Activated naive CD4-positive, alpha-beta T cell treated with anti-CD3 and anti-CD28 coated beads, Interleukin-2, amount 50 U/mL, for 72 hours (primary cell): ENCODE results near the gene KDM5B. TPM values are rescaled to one million over a fixed set of nuclear protein-coding genes. Genes with fewer than 3 reads are reported as not detected.

Source experiments
- ATAC-seq, 2 donors: fragments of 150-1000 bp; cut with Tn5 transposase; 2 replicates each; pipeline ENCODE4 v1.10.0; 2021; ENCODE audit warnings: mild to moderate bottlenecking in 2 of 2, moderate library complexity in 2 of 2
- DNase-seq, 2 donors: peaks; one replicate each; pipeline ENCODE4 v3.0.0; 2021 to 2022; ENCODE audit warnings: low spot score in 2 of 2
- H3K27ac Mint-ChIP-seq, 2 donors: one replicate each; pipeline ENCODE4 v1.8.0; 2022; ENCODE audit warnings: mild to moderate bottlenecking in 2 of 2, mixed read lengths in 2 of 2
- H3K36me3 Mint-ChIP-seq, 2 donors: one replicate each; pipeline ENCODE4 v1.8.0; 2022; ENCODE audit warnings: mixed read lengths in 2 of 2
- H3K9me3 Mint-ChIP-seq, 2 donors: one replicate each; pipeline ENCODE4 v1.8.0; 2022; ENCODE audit warnings: mixed read lengths in 2 of 2
- total RNA-seq, 2 donors: library from RNA; stranded (reverse); gene quantifications; one replicate each; pipeline ENCODE4 v1.2.3, GENCODE V29; 2022

KDM5B gene
- 10 to 100 TPM; 47.8 to 82.2 TPM for total RNA-seq

- DNase-seq (peak; percentile 66 to 78), ATAC-seq (peak; percentile 55 to 65)
- Mint-ChIP-seq H3K36me3 (peaks cover 11 to 14% of the 10 kb centered on the region in 2 donors), H3K9me3 (no peaks in the 10 kb centered on the region), H3K27ac (peak within 1 kb of the TSS; percentile 60 to 95)
Observed at GRCh38 chr1:202807926-202808757, at the start of gene KDM5B. Gene KDM5B (minus strand): TSS chr1:202808421. CDS start chr1:202808305, 116 bp downstream.

GRCh38 chr1:202857136-202857610 is 49.0 kb upstream of the KDM5B start:
- DNase-seq = no peak
- Mint-ChIP-seq H3K36me3 (no peaks in the 10 kb centered on the region), H3K9me3 (no peaks in the 10 kb centered on the region), H3K27ac (no peak overlapping the region)
- no peak for ATAC-seq

- ATAC-seq = no peak
Observed at GRCh38 chr1:202856014-202856413, 47.8 kb upstream of the KDM5B start.

GRCh38 chr1:202854787-202855186 is 46.6 kb upstream of the KDM5B start:
- Mint-ChIP-seq H3K36me3 (no peaks in the 10 kb centered on the region), H3K27ac (no peak overlapping the region), H3K9me3 (no peaks in the 10 kb centered on the region)
- ATAC-seq (no peak), DNase-seq (no peak)

More at GRCh38 chr1:202856014-202856413, 47.8 kb upstream of the KDM5B start:
- Mint-ChIP-seq H3K9me3 (no peaks in the 10 kb centered on the region), H3K36me3 (no peaks in the 10 kb centered on the region), H3K27ac (no peak overlapping the region)
- no peak for DNase-seq

- H3K27ac Mint-ChIP-seq = no peak overlapping the region
- H3K36me3 Mint-ChIP-seq = no peaks in the 10 kb centered on the region
- no peaks in the 10 kb centered on the region for H3K9me3 Mint-ChIP-seq
- DNase-seq = peak in 1 of 2 donors; percentile 46
- ATAC-seq = peak; percentile 82 to 91
Observed at GRCh38 chr1:202852163-202852904, 44.1 kb upstream of the KDM5B start.

GRCh38 chr1:202850593-202851362 is 42.6 kb upstream of the KDM5B start:
- H3K9me3 Mint-ChIP-seq = no peaks in the 10 kb centered on the region
- DNase-seq (no peak), ATAC-seq (no peak)
- H3K36me3 Mint-ChIP-seq = no peaks in the 10 kb centered on the region
- H3K27ac Mint-ChIP-seq = no peak overlapping the region

- no peak for DNase-seq
- peak in 1 of 2 donors; percentile 80 for ATAC-seq
- Mint-ChIP-seq H3K36me3 (no peaks in the 10 kb centered on the region), H3K27ac (peak overlapping the region in 1 of 2 donors; percentile 1), H3K9me3 (no peaks in the 10 kb centered on the region)
Observed at GRCh38 chr1:202848191-202848542, 39.9 kb upstream of the KDM5B start.

GRCh38 chr1:202844935-202845334 is 36.7 kb upstream of the KDM5B start:
- Mint-ChIP-seq H3K27ac (no peak overlapping the region), H3K9me3 (no peaks in the 10 kb centered on the region), H3K36me3 (no peaks in the 10 kb centered on the region)
- DNase-seq (no peak), ATAC-seq (no peak)

- H3K27ac Mint-ChIP-seq = peak overlapping the region in 1 of 2 donors; percentile 26
- ATAC-seq = no peak
Observed at GRCh38 chr1:202844259-202844658, 36.0 kb upstream of the KDM5B start.

GRCh38 chr1:202843081-202843480 is 34.9 kb upstream of the KDM5B start:
- Mint-ChIP-seq H3K36me3 (no peaks in the 10 kb centered on the region), H3K9me3 (no peaks in the 10 kb centered on the region), H3K27ac (no peak overlapping the region)
- ATAC-seq (no peak), DNase-seq (no peak)

More at GRCh38 chr1:202844259-202844658, 36.0 kb upstream of the KDM5B start:
- Mint-ChIP-seq H3K9me3 (no peaks in the 10 kb centered on the region), H3K36me3 (no peaks in the 10 kb centered on the region)
- no peak for DNase-seq

GRCh38 chr1:202837746-202838262 is 29.6 kb upstream of the KDM5B start:
- DNase-seq (no peak), ATAC-seq (no peak)
- Mint-ChIP-seq H3K36me3 (no peaks in the 10 kb centered on the region), H3K9me3 (no peaks in the 10 kb centered on the region), H3K27ac (no peak overlapping the region)

GRCh38 chr1:202836623-202837403 is 28.6 kb upstream of the KDM5B start:
- DNase-seq = no peak
- Mint-ChIP-seq H3K9me3 (no peaks in the 10 kb centered on the region), H3K36me3 (no peaks in the 10 kb centered on the region), H3K27ac (peak overlapping the region in 1 of 2 donors; percentile 33)
- no peak for ATAC-seq

- no peaks in the 10 kb centered on the region for H3K9me3 Mint-ChIP-seq
- peak overlapping the region in 1 of 2 donors; percentile 33 for H3K27ac Mint-ChIP-seq
- ATAC-seq (peak; percentile 79 to 82), DNase-seq (no peak)
- no peaks in the 10 kb centered on the region for H3K36me3 Mint-ChIP-seq
Observed at GRCh38 chr1:202835548-202836072, 27.4 kb upstream of the KDM5B start.

GRCh38 chr1:202834771-202835547 is 26.7 kb upstream of the KDM5B start:
- H3K27ac Mint-ChIP-seq = peak overlapping the region; percentile 7 to 33
- DNase-seq (no peak), ATAC-seq (peak; percentile 62 to 73)

GRCh38 chr1:202831906-202832305 is 23.7 kb upstream of the KDM5B start:
- no peak overlapping the region for H3K27ac Mint-ChIP-seq
- no peak for DNase-seq
- no peak for ATAC-seq

More at GRCh38 chr1:202834771-202835547, 26.7 kb upstream of the KDM5B start:
- no peaks in the 10 kb centered on the region for H3K36me3 Mint-ChIP-seq
- no peaks in the 10 kb centered on the region for H3K9me3 Mint-ChIP-seq

More at GRCh38 chr1:202831906-202832305, 23.7 kb upstream of the KDM5B start:
- no peaks in the 10 kb centered on the region for H3K36me3 Mint-ChIP-seq
- H3K9me3 Mint-ChIP-seq = no peaks in the 10 kb centered on the region
